ENCODE measurements around the gene EOLA1. TPM values are rescaled to one million over a fixed set of nuclear protein-coding genes. Genes with fewer than 3 reads are reported as not detected.
"Not testable (repeated sequence)": the region's sequence is repeated elsewhere in the genome, so short reads cannot be mapped to it uniquely, and the experiment has no call there.

Gene EOLA1
- total and polyA plus RNA-seq, 7 donors = 23.9 to 36.6 (median 24.8) TPM

DNA sequence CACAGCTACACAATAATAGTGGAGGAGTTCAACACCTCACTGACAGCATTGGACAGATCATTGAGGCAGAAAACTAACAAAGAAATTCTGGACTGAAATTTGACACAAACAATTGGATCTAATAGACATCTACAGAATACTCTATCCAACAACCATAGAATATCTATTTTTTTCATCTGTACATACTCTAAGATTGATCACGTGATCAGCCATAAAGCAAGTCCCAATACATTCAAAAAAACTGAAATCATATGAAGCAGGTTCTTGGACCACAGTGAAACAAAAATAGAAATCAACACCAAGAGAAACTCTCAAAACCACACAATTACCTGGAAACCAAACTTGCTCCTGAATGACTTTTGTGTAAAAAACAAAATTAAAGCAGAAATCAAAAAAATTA lies 23.5 kb upstream of the EOLA1 start:
- intact Hi-C loops (cut with DNase I) = loop anchor here in 1 of 2 donors (10.0 kb wide), 1 partner anchor 117 kb away; the partner anchor contains the start of gene TMEM185A
- no peaks in the 10 kb centered on the region for H3K9me3 ChIP-seq
- no peak overlapping the region for H3K4me3 ChIP-seq
- no peaks in the 10 kb centered on the region for H3K36me3 ChIP-seq (ENCODE audit: insufficient read depth in 1 of 2, low read depth in 1 of 2)
- H3K27me3 ChIP-seq (ENCODE audit: insufficient read depth in 3 of 3, low read length in 2 of 3) = no peaks in the 10 kb centered on the region
- H3K4me1 ChIP-seq = no peaks in the 10 kb centered on the region
- DNase-seq (no peak), ATAC-seq (no peak)
- TF ChIP-seq, protein P1, sequence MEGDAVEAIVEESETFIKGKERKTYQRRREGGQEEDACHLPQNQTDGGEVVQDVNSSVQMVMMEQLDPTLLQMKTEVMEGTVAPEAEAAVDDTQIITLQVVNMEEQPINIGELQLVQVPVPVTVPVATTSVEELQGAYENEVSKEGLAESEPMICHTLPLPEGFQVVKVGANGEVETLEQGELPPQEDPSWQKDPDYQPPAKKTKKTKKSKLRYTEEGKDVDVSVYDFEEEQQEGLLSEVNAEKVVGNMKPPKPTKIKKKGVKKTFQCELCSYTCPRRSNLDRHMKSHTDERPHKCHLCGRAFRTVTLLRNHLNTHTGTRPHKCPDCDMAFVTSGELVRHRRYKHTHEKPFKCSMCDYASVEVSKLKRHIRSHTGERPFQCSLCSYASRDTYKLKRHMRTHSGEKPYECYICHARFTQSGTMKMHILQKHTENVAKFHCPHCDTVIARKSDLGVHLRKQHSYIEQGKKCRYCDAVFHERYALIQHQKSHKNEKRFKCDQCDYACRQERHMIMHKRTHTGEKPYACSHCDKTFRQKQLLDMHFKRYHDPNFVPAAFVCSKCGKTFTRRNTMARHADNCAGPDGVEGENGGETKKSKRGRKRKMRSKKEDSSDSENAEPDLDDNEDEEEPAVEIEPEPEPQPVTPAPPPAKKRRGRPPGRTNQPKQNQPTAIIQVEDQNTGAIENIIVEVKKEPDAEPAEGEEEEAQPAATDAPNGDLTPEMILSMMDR (IDR thresholded peaks at IDR 0.05) = no peak
- WGBS, 3 donors = 69 to 94% (median 90%) methylated on average over 1 of the region's 1 CpG
- H3K27ac ChIP-seq = no peak overlapping the region

DNA sequence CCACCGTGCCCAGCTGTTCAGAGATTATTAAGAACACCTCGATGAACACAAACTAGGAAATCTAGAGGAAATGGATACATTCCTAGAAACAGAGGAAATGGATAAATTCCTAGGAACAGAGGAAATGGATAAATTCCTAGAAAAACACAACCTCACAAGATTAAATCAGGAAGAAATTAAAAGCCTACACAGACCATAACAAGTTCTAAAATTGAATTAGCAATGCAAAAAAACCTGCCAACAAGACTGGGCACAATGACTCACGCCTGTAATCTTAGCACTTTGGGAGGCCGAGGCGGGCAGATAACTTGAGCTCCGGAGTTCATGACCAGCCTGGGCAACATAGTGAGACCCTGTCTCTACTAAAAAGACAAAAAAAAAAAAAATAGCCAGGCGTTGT lies 22.6 kb upstream of the EOLA1 start:
- Histone ChIP-seq H3K27ac (no peak overlapping the region), H3K4me3 (no peak overlapping the region), H3K36me3 (ENCODE audit: insufficient read depth in 1 of 2, low read depth in 1 of 2) (no peaks in the 10 kb centered on the region), H3K27me3 (ENCODE audit: insufficient read depth in 3 of 3, low read length in 2 of 3) (no peaks in the 10 kb centered on the region), H3K4me1 (no peaks in the 10 kb centered on the region), H3K9me3 (no peaks in the 10 kb centered on the region)
- TF ChIP-seq, protein P1 (IDR thresholded peaks at IDR 0.05) = no peak
- intact Hi-C loops (cut with DNase I) = loop anchor here in 1 of 2 donors (10.0 kb wide), 1 partner anchor 117 kb away; the partner anchor contains the start of gene TMEM185A
- ATAC-seq = no peak
- no peak for DNase-seq
- 42 to 63% (median 44%) methylated on average over 7 of the region's 7 CpGs for WGBS, 3 donors

DNA sequence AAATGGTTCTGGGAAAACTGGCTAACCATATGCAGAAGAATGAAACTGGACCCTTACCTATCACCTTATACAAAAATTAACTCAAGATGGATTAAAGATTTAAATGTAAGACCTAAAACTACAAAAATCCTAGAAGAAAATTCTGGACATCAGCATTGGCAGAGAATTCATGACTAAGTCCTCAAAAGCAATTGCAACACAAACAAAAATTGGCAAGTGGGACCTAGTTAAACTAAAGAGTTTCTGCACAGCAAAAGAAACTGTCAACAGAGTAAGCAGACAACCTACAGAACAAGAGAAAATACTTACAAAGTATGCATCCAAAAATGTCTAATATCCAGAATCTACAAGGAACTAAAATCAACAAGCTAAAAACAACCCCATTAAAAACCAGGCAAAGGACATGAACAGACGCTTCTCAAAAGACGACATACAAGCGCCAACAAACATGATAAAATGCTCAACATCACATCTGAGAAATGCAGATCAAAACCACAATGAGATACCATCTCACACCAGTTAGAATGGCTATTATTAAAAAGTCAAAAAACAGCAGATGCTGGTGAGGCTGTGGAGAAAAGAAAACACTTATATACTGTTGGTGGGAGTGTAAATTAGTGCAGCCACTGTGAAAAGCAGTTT lies 20.1 kb upstream of the EOLA1 start:
- H3K27ac ChIP-seq; intact Hi-C loops (cut with DNase I); H3K27me3 ChIP-seq (ENCODE audit: insufficient read depth in 3 of 3, low read length in 2 of 3); H3K36me3 ChIP-seq (ENCODE audit: insufficient read depth in 1 of 2, low read depth in 1 of 2); ATAC-seq; H3K9me3 ChIP-seq; H3K4me3 ChIP-seq; DNase-seq; H3K4me1 ChIP-seq: not testable (repeated sequence)
- 65 to 83% (median 70%) methylated on average over 3 of the region's 3 CpGs for WGBS, 3 donors

DNA sequence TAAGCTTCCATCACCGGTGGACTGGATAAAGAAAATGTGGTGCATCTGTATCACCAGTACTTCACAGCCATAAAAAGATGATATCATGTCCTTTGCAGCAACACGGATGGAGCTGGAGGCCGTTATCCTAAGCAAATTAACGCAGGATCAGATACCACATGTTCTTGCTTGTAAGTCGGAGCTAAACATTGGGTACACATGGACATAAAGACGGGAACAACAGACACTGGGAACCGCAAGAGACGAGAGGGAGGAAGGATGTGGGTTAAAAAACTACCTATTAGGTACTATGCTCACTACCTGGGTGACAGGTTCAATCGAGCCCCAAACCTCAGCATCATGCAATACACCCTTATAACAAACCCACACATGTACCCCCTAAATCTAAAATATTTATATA lies 19.4 kb upstream of the EOLA1 start:
- Histone ChIP-seq H3K4me3 (no peak overlapping the region), H3K9me3 (no peaks in the 10 kb centered on the region), H3K27me3 (ENCODE audit: insufficient read depth in 3 of 3, low read length in 2 of 3) (no peaks in the 10 kb centered on the region), H3K4me1 (no peaks in the 10 kb centered on the region), H3K36me3 (ENCODE audit: insufficient read depth in 1 of 2, low read depth in 1 of 2) (no peaks in the 10 kb centered on the region), H3K27ac (no peak overlapping the region)
- DNase-seq (no peak), ATAC-seq (no peak)
- WGBS, 3 donors = 57 to 68% (median 67%) methylated on average over 9 of the region's 9 CpGs
- intact Hi-C loops (cut with DNase I) = no loop called here
- TF ChIP-seq, protein P1 (IDR thresholded peaks at IDR 0.05) = no peak

DNA sequence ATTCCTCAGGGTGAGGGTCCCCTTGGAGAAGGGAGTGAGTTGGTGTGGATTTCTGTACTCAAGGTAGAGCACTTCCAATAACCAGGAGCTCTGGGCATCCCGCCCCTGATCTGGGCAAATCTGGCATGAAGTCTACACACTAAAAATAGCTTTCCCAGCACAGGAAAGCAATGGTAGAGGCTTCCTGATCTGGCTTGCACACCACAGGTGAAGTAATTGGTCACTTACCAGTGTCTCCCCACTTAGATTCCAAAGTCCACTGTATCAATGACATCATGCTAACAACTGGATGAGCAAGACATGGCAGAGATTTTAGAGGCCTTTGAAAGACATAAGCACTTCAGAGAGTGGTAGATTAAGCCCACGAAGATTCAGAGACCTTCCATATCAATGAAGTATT lies 17.9 kb upstream of the EOLA1 start:
- Histone ChIP-seq H3K4me1 (no peaks in the 10 kb centered on the region), H3K4me3 (no peak overlapping the region), H3K27me3 (ENCODE audit: insufficient read depth in 3 of 3, low read length in 2 of 3) (no peaks in the 10 kb centered on the region), H3K36me3 (ENCODE audit: insufficient read depth in 1 of 2, low read depth in 1 of 2) (no peaks in the 10 kb centered on the region), H3K9me3 (no peaks in the 10 kb centered on the region), H3K27ac (no peak overlapping the region)
- peak in 2 of 4 donors; percentile 29 to 34 for ATAC-seq
- DNase-seq = no peak
- TF ChIP-seq, protein P1 (IDR thresholded peaks at IDR 0.05) = no peak
- WGBS, 3 donors = 53 to 79% (median 57%) methylated on average over 2 of the region's 2 CpGs
- intact Hi-C loops (cut with DNase I) = no loop called here

DNA sequence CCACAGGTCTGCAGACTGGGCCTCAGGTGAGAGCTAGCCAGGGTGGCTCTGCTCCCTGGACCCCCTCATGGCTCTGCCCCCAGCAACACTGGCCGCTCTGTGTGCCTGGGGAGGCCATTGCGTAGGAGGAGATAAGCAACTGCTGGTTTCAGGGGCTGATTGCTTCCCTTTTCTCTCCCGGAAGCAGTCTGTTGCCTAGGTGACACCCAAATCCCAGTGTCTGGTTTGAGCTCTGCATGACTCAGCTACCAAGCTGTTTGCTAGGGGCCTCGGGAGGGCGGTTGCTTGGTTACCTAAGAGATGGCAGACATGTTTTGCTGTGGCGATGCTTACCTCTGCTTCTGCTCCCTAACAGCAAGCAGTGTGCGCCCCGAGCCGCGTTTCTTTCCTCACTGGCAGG lies 15.4 kb upstream of the EOLA1 start:
- H3K27me3 ChIP-seq (ENCODE audit: insufficient read depth in 3 of 3, low read length in 2 of 3); H3K36me3 ChIP-seq (ENCODE audit: insufficient read depth in 1 of 2, low read depth in 1 of 2); H3K4me1 ChIP-seq; H3K4me3 ChIP-seq; intact Hi-C loops (cut with DNase I); H3K9me3 ChIP-seq; H3K27ac ChIP-seq: not testable (repeated sequence)
- ATAC-seq (peak; percentile 30 to 54 (median 42)), DNase-seq (peak in 1 of 2 donors; percentile 31)
- WGBS, 3 donors = 17 to 46% (median 45%) methylated on average over 3 to 6 of the region's 10 CpGs

DNA sequence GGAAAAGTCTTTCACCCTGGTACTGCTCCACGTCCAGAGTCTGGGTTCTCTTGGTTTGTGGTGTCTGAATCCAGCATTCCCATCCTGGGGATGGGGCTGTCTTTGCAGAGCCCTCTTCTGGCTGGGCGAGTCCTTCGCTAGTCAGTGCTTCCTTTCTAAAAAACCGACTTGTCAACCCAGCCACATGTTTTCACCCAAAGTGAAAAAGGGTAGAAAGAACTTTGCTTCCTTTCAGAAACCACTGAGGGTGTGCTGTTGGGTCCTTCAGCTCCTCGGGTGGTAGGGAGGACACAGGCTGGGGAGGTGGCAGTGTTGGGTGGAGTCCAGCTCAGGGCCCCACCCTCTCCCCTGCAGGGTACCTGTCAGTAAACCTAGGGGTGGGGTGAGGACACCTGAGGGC lies 14.9 kb upstream of the EOLA1 start:
- H3K27ac ChIP-seq; H3K36me3 ChIP-seq (ENCODE audit: insufficient read depth in 1 of 2, low read depth in 1 of 2); DNase-seq; H3K4me3 ChIP-seq; H3K27me3 ChIP-seq (ENCODE audit: insufficient read depth in 3 of 3, low read length in 2 of 3); H3K9me3 ChIP-seq; intact Hi-C loops (cut with DNase I); H3K4me1 ChIP-seq: not testable (repeated sequence)
- ATAC-seq = peak in 3 of 4 donors; percentile 6 to 24 (median 23)
- WGBS, 3 donors = 51 to 65% (median 60%) methylated on average over 4 to 5 of the region's 5 CpGs

All from psoas muscle (tissue), 8 donors.